ENCODE results near the gene LRP2BP. TPM values are rescaled to one million over a fixed set of nuclear protein-coding genes. Genes with fewer than 3 reads are reported as not detected.

The LRP2BP gene
- total RNA-seq, 2 donors from 2014 or later, result 0.30 to 0.42 TPM

GRCh38 chr4:185384930-185385331 lies 10.8 kb downstream of the LRP2BP start:
- no peak for TF ChIP-seq CTCF (IDR thresholded peaks at IDR 0.05)
- H3K27ac ChIP-seq, result no peak overlapping the region
- no peak overlapping the region for H3K9ac ChIP-seq (ENCODE audit: low read depth in 2 of 2, low read length in 2 of 2)
- no peaks in the 10 kb centered on the region for H3K36me3 ChIP-seq
- no peaks in the 10 kb centered on the region for H3K9me3 ChIP-seq
- H3K4me1 ChIP-seq, result no peaks in the 10 kb centered on the region
- intact Hi-C loops (cut with DNase I), result no loop called here
- no peak overlapping the region for H3K4me3 ChIP-seq
- peak; percentile 32 for DNase-seq
- H3K27me3 ChIP-seq, result no peaks in the 10 kb centered on the region

- no peaks in the 10 kb centered on the region for H3K27me3 ChIP-seq
- H3K4me3 ChIP-seq, result no peak overlapping the region
- peak overlapping the region in 1 of 2 donors; percentile 6 for H3K9ac ChIP-seq (ENCODE audit: low read depth in 2 of 2, low read length in 2 of 2)
- H3K36me3 ChIP-seq, result no peaks in the 10 kb centered on the region
- DNase-seq, result no peak
- no peak for TF ChIP-seq CTCF (IDR thresholded peaks at IDR 0.05)
- H3K4me1 ChIP-seq, result no peaks in the 10 kb centered on the region
- intact Hi-C loops (cut with DNase I), result no loop called here
- no peak overlapping the region for H3K27ac ChIP-seq
- no peaks in the 10 kb centered on the region for H3K9me3 ChIP-seq
Measured at GRCh38 chr4:185384061-185384460, 11.7 kb downstream of the LRP2BP start.

- DNase-seq, result peak; percentile 56
- no peaks in the 10 kb centered on the region for H3K9me3 ChIP-seq
- intact Hi-C loops (cut with DNase I), result no loop called here
- H3K4me3 ChIP-seq, result no peak overlapping the region
- H3K27me3 ChIP-seq, result no peaks in the 10 kb centered on the region
- TF ChIP-seq CTCF (IDR thresholded peaks at IDR 0.05), result no peak
- H3K9ac ChIP-seq (ENCODE audit: low read depth in 2 of 2, low read length in 2 of 2), result peak overlapping the region in 1 of 2 donors; percentile 6
- H3K4me1 ChIP-seq, result no peaks in the 10 kb centered on the region
- H3K36me3 ChIP-seq, result no peaks in the 10 kb centered on the region
- no peak overlapping the region for H3K27ac ChIP-seq
Measured at GRCh38 chr4:185383451-185383850, 12.3 kb downstream of the LRP2BP start.

GRCh38 chr4:185382754-185383153 lies 13.0 kb downstream of the LRP2BP start:
- Histone ChIP-seq H3K4me3 (no peak overlapping the region), H3K9me3 (no peaks in the 10 kb centered on the region), H3K9ac (ENCODE audit: low read depth in 2 of 2, low read length in 2 of 2) (no peak overlapping the region), H3K4me1 (no peaks in the 10 kb centered on the region), H3K27me3 (no peaks in the 10 kb centered on the region), H3K36me3 (no peaks in the 10 kb centered on the region), H3K27ac (no peak overlapping the region)
- DNase-seq, result no peak
- intact Hi-C loops (cut with DNase I), result no loop called here
- TF ChIP-seq CTCF (IDR thresholded peaks at IDR 0.05), result no peak

- no peaks in the 10 kb centered on the region for H3K4me1 ChIP-seq
- no peaks in the 10 kb centered on the region for H3K9me3 ChIP-seq
- intact Hi-C loops (cut with DNase I), result no loop called here
- no peaks in the 10 kb centered on the region for H3K36me3 ChIP-seq
- no peak for TF ChIP-seq CTCF (IDR thresholded peaks at IDR 0.05)
- no peak overlapping the region for H3K27ac ChIP-seq
- no peak overlapping the region for H3K9ac ChIP-seq (ENCODE audit: low read depth in 2 of 2, low read length in 2 of 2)
- H3K4me3 ChIP-seq, result no peak overlapping the region
- no peaks in the 10 kb centered on the region for H3K27me3 ChIP-seq
- no peak for DNase-seq
Measured at GRCh38 chr4:185381288-185382196, 14.2 kb downstream of the LRP2BP start.

All from colonic mucosa (tissue), 4 donors.